Measurements from ENCODE around the gene TREH. TPM values are rescaled to one million over a fixed set of nuclear protein-coding genes. Genes with fewer than 3 reads are reported as not detected.

TREH gene
- total and polyA plus RNA-seq, 2 of the 8 experiments (the other 6 are each of a cell fraction or from before 2014, with no cell fraction given): 0.03 TPM; not detected in 1

- Histone ChIP-seq H3K27ac (ENCODE audit: low read depth, low read length) (no peak overlapping the region), H2BK20ac (ENCODE audit: low read length) (no peak overlapping the region), H3K23ac (ENCODE audit: insufficient read length) (no peak overlapping the region), H3K18ac (ENCODE audit: extremely low read depth, low read length) (no peak overlapping the region), H2BK15ac (ENCODE audit: low read length) (no peak overlapping the region), H4K20me1 (replicated peaks in 1 of 2; ENCODE audit: control insufficient read depth in 1 of 2, insufficient read depth in 2 of 2, low read length in 2 of 2) (no peaks in the 10 kb centered on the region), H4K91ac (replicated peaks; ENCODE audit: insufficient read length, low read length) (no peak overlapping the region), H3K4me3 (ENCODE audit: extremely low read depth in 1 of 4, insufficient read depth in 2 of 4, low read depth in 3 of 4, low read length in 4 of 4) (no peak overlapping the region), H3K4ac (replicated peaks; ENCODE audit: insufficient read length, low read depth, low read length) (no peak overlapping the region), H3K4me2 (ENCODE audit: insufficient read depth in 1 of 2, low read depth in 2 of 2, low read length in 2 of 2) (no peak overlapping the region), H3K14ac (ENCODE audit: insufficient read length) (no peak overlapping the region), H2BK12ac (ENCODE audit: low read depth, low read length) (no peak overlapping the region; the same call in 1 of the 2 replicates), H3K23me2 (ENCODE audit: low read depth, low read length) (no peaks in the 10 kb centered on the region), H3K36me3 (ENCODE audit: control insufficient read depth in 2 of 4, insufficient read depth in 4 of 4, low read length in 3 of 4) (no peaks in the 10 kb centered on the region), H3K9ac (replicated peaks in 1 of 4; ENCODE audit: extremely low read depth in 1 of 4, low read depth in 3 of 4, low read length in 3 of 4) (no peak overlapping the region), H4K8ac (ENCODE audit: extremely low read depth, insufficient read depth, low read length) (no peak overlapping the region; the same call in 1 of the 2 replicates), H3K27me3 (replicated peaks in 1 of 4; ENCODE audit: control insufficient read depth in 3 of 4, extremely low read depth in 1 of 4, insufficient read depth in 3 of 4, low read length in 3 of 4) (no peaks in the 10 kb centered on the region; a peak in 1 of 7 replicates), H3K4me1 (replicated peaks in 1 of 4; ENCODE audit: control insufficient read depth in 3 of 4, insufficient read depth in 4 of 4, low read length in 3 of 4) (no peaks in the 10 kb centered on the region), H4K5ac (ENCODE audit: insufficient read length, low read depth, low read length) (no peak overlapping the region), H2AFZ (ENCODE audit: low read length) (no peak overlapping the region), H2BK120ac (replicated peaks; ENCODE audit: low read depth, low read length) (no peak overlapping the region), H3K9me3 (ENCODE audit: insufficient read depth in 2 of 2, low read depth in 1 of 2, low read length in 1 of 2) (peaks cover 9 to 12% of the 10 kb centered on the region in 2 experiments), H3K56ac (replicated peaks; ENCODE audit: insufficient read length, low read depth, low read length) (no peak overlapping the region), H3K79me2 (ENCODE audit: control insufficient read depth in 1 of 2, insufficient read depth in 2 of 2, low read length in 2 of 2) (no peaks in the 10 kb centered on the region), H2BK5ac (ENCODE audit: low read depth, low read length) (no peak overlapping the region), H2AK5ac (ENCODE audit: low read depth, low read length) (no peak overlapping the region; the same call in 1 of the 2 replicates), H3K79me1 (ENCODE audit: low read depth, low read length) (no peaks in the 10 kb centered on the region)
- no peak for TF ChIP-seq E2F6 (IDR thresholded peaks at IDR 0.05)
- DNase-seq (ENCODE audit: low read depth in 1 of 2, low spot score in 2 of 2): no peak
- WGBS, 2 experiments (ENCODE audit: extremely low coverage in 1 of 2, insufficient coverage in 1 of 2, insufficient read length in 1 of 2, insufficient replicate concordance in 2 of 2, low coverage in 1 of 2, low lambda C conversion rate in 2 of 2, missing lambda C conversion rate in 1 of 2): 85% methylated on average over 6 of the region's 6 CpGs; no CpG with 5 or more reads in 1 of the 2 experiments
- ChIA-PET CTCF (ENCODE audit: partially characterized antibody) (interaction anchor here (0.8 to 8.4 kb wide), 3 partner anchors 13 to 345 kb away, joined by 3 to 86 read pairs (median 3); partner anchors contain the start of gene TRAPPC4), POLR2A (ENCODE audit: partially characterized antibody) (interaction anchor here (0.5 to 3.8 kb wide), 4 partner anchors 11 to 340 kb away, joined by 3 to 15 read pairs (median 4); no protein-coding TSS in a partner anchor)
- FAIRE-seq: no peak
These were observed 5.9 kb downstream of the TREH start for GRCh38 chr11:118673361-118674081.
